HG03575 (cell line): ENCODE measurements around the gene SCAP.
"Not testable (repeated sequence)": the region's sequence is repeated elsewhere in the genome, so short reads cannot be mapped to it uniquely, and the experiment has no call there.

Experiments
- ATAC-seq: cut with Tn5 transposase; IDR thresholded peaks from one replicate; pipeline ENCODE4 v1.9.1; 2021; ENCODE audit not compliant: unreplicated experiment, insufficient number of reproducible peaks, low FRiP score; ENCODE audit errors: extremely low read depth

SCAP gene

GRCh38 chr3:47485812-47486211 is 10.1 kb upstream of the SCAP start:
- ATAC-seq, result no peak

- ATAC-seq, result no peak
Measured at GRCh38 chr3:47482366-47482765, 6.6 kb upstream of the SCAP start.

GRCh38 chr3:47481763-47482162 is 6.0 kb upstream of the SCAP start:
- not testable (repeated sequence) for ATAC-seq

- not testable (repeated sequence) for ATAC-seq
Measured at GRCh38 chr3:47480267-47480666, 4.5 kb upstream of the SCAP start.

- no peak for ATAC-seq
Measured at GRCh38 chr3:47479826-47480160, 4.1 kb upstream of the SCAP start.

GRCh38 chr3:47478022-47478421 is 2.3 kb upstream of the SCAP start:
- no peak for ATAC-seq

GRCh38 chr3:47476644-47477199 is 981 bp upstream of the SCAP start:
- no peak for ATAC-seq

- ATAC-seq, result no peak
Measured at GRCh38 chr3:47476330-47476626, 537 bp upstream of the SCAP start.

GRCh38 chr3:47475029-47475569 is 642 bp downstream of the SCAP start:
- no peak for ATAC-seq

GRCh38 chr3:47473391-47473790 is 2.4 kb downstream of the SCAP start:
- ATAC-seq, result no peak

- ATAC-seq, result no peak
Measured at GRCh38 chr3:47469616-47470015, 6.1 kb downstream of the SCAP start.

- not testable (repeated sequence) for ATAC-seq
Measured at GRCh38 chr3:47468315-47468714, 7.4 kb downstream of the SCAP start.

- no peak for ATAC-seq
Measured at GRCh38 chr3:47464588-47464987, 11.2 kb downstream of the SCAP start.

GRCh38 chr3:47459534-47460085 is 16.1 kb downstream of the SCAP start:
- not testable (repeated sequence) for ATAC-seq

GRCh38 chr3:47456984-47457383 is 18.8 kb downstream of the SCAP start:
- ATAC-seq, result no peak

- ATAC-seq, result no peak
Measured at GRCh38 chr3:47455806-47456452, 19.8 kb downstream of the SCAP start.

- ATAC-seq, result no peak
Measured at GRCh38 chr3:47452453-47453215, 23.1 kb downstream of the SCAP start.

- no peak for ATAC-seq
Measured at GRCh38 chr3:47444103-47444502, 31.6 kb downstream of the SCAP start.

GRCh38 chr3:47443611-47443995 is 32.1 kb downstream of the SCAP start:
- no peak for ATAC-seq
